Endodermal cell (in vitro differentiated cells): ENCODE results near the gene DEPDC1B. TPM values are rescaled to one million over a fixed set of nuclear protein-coding genes. Genes with fewer than 3 reads are reported as not detected.

Experiments
- DNase-seq: peaks from one replicate; pipeline ENCODE4 v3.0.0-alpha.2; 2017
- H3K27ac ChIP-seq: 2 replicates; pipeline ENCODE4 v1.5.1; 2013; ENCODE audit warnings: mild to moderate bottlenecking, low read depth, low read length, moderate library complexity
- H3K27me3 ChIP-seq: 2 replicates; pipeline ENCODE4 v1.6.1; 2013; ENCODE audit warnings: mild to moderate bottlenecking, low read length, moderate library complexity; ENCODE audit not compliant: insufficient read depth, control insufficient read depth, poor library complexity, severe bottlenecking
- H3K36me3 ChIP-seq: 2 replicates; pipeline ENCODE4 v1.7.0; 2013; ENCODE audit warnings: mild to moderate bottlenecking, low read length, moderate library complexity; ENCODE audit not compliant: control insufficient read depth, insufficient read depth
- H3K4me1 ChIP-seq: one replicate; pipeline ENCODE4 v1.7.0; 2013; ENCODE audit warnings: low read length; ENCODE audit not compliant: control insufficient read depth, insufficient read depth
- H3K4me3 ChIP-seq: 2 replicates; pipeline ENCODE4 v1.5.1; 2013; ENCODE audit warnings: mild to moderate bottlenecking, low read length, moderate library complexity
- H3K9ac ChIP-seq: 2 replicates; pipeline ENCODE4 v1.6.1; 2013; ENCODE audit warnings: mild to moderate bottlenecking, low read length, moderate library complexity; ENCODE audit not compliant: poor library complexity, severe bottlenecking; ENCODE audit errors: extremely low read depth
- H3K9me3 ChIP-seq: 2 replicates; pipeline ENCODE4 v1.6.1; 2013; ENCODE audit warnings: mild to moderate bottlenecking, low read length, moderate library complexity; ENCODE audit not compliant: control insufficient read depth
- H3K27ac Mint-ChIP-seq: 2 replicates; pipeline ENCODE4 v1.8.0; 2020; ENCODE audit warnings: mixed read lengths
- H3K27me3 Mint-ChIP-seq: 2 replicates; pipeline ENCODE4 v1.8.0; 2021; ENCODE audit warnings: mild to moderate bottlenecking, mixed read lengths; ENCODE audit not compliant: insufficient read depth
- H3K36me3 Mint-ChIP-seq: 2 replicates; pipeline ENCODE4 v1.8.0; 2020; ENCODE audit warnings: low read depth, mixed read lengths
- H3K4me1 Mint-ChIP-seq: 2 replicates; pipeline ENCODE4 v1.8.0; 2020; ENCODE audit warnings: mixed read lengths
- H3K4me3 Mint-ChIP-seq: 2 replicates; pipeline ENCODE4 v1.8.0; 2020; ENCODE audit warnings: mild to moderate bottlenecking, moderate library complexity, mixed read lengths
- H3K9me3 Mint-ChIP-seq: 2 replicates; pipeline ENCODE4 v1.8.0; 2020; ENCODE audit warnings: mild to moderate bottlenecking, mixed read lengths
- WGBS, 2 experiments: methylation state at CpG; one replicate each; pipeline versions ENCODE4 v1.1.5 to v1.1.7; 2013; ENCODE audit warnings: missing lambda C conversion rate in 2 of 2, mixed read lengths in 1 of 2; ENCODE audit not compliant: insufficient coverage in 1 of 2, insufficient read length in 1 of 2; 5-methylcytosine and 5-hydroxymethylcytosine counted together
- total RNA-seq, 2 donors: library from RNA; stranded (reverse); fragmentation: NEBNext Ultra II Directional in 1 of 2; extraction: Animal tissue kit (Norgen Biotek cat#: 25700) in 1 of 2; gene quantifications; 2 replicates in 1 of 2; 3 replicates in 1 of 2; pipeline ENCODE4 v1.2.1, GENCODE V29; 2021
- TF ChIP-seq, protein P1 (sequence below): fragments of 200-600 bp; sonication (generic); conservative IDR thresholded peaks from 2 replicates; pipeline ENCODE4 v1.5.0; 2021; ENCODE audit warnings: antibody characterized with exemption, mild to moderate bottlenecking

The DEPDC1B gene
- total RNA-seq, 2 donors from 2014 or later, result 32.2 to 42.1 TPM

DNA sequence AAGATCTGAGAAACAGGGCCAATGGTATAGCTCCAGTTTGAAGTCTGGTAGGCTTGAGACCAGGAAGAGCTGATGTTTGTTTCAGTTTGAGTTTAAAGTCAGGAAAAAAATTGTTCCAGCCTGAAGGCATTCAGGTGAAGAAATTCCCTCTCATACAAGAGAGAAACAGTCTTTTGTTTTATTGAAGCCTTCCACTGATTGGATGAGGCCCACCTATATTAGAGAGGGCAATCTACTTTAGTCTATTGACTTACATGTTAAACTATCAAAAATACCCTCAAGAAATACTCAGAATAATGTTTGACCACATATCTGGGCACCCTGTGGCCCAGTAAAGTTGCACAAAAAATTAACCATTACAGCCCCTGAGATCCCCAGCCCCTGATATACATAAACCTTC, 5.2 kb upstream of the DEPDC1B start:
- no peaks in the 10 kb centered on the region for H3K9me3 Mint-ChIP-seq
- no peak overlapping the region for H3K4me3 Mint-ChIP-seq
- no peaks in the 10 kb centered on the region for H3K9me3 ChIP-seq
- peaks cover 9% of the 10 kb centered on the region for H3K27me3 Mint-ChIP-seq
- H3K27me3 ChIP-seq, result peaks cover 13% of the 10 kb centered on the region
- H3K36me3 ChIP-seq, result no peaks in the 10 kb centered on the region
- no peak overlapping the region for H3K27ac ChIP-seq
- H3K9ac ChIP-seq, result no peak overlapping the region
- no peak overlapping the region for H3K4me3 ChIP-seq
- no peaks in the 10 kb centered on the region for H3K4me1 ChIP-seq
- H3K4me1 Mint-ChIP-seq, result peaks cover 8% of the 10 kb centered on the region
- no peak for DNase-seq
- no peaks in the 10 kb centered on the region for H3K36me3 Mint-ChIP-seq
- H3K27ac Mint-ChIP-seq, result no peak overlapping the region
- TF ChIP-seq, protein P1, sequence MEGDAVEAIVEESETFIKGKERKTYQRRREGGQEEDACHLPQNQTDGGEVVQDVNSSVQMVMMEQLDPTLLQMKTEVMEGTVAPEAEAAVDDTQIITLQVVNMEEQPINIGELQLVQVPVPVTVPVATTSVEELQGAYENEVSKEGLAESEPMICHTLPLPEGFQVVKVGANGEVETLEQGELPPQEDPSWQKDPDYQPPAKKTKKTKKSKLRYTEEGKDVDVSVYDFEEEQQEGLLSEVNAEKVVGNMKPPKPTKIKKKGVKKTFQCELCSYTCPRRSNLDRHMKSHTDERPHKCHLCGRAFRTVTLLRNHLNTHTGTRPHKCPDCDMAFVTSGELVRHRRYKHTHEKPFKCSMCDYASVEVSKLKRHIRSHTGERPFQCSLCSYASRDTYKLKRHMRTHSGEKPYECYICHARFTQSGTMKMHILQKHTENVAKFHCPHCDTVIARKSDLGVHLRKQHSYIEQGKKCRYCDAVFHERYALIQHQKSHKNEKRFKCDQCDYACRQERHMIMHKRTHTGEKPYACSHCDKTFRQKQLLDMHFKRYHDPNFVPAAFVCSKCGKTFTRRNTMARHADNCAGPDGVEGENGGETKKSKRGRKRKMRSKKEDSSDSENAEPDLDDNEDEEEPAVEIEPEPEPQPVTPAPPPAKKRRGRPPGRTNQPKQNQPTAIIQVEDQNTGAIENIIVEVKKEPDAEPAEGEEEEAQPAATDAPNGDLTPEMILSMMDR, result no peak

DNA sequence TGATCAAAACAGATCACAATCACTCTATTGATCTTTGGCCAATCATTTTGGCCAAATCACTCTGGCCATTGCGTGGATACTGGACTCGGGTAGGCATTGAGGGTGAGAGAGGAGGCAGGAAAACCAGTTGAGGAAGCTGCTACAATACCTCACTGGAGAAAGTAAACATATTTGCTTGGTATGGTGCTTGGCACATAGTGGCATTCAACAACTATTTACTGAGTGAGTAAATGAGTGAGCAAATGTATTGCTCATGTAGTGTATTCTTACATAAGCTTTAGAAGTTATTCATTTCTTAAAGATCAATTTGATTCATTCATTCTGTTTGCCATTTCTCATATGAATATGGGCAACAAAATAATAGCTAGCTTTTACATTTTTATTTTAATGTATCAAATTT, 4.0 kb upstream of the DEPDC1B start:
- no peaks in the 10 kb centered on the region for H3K36me3 Mint-ChIP-seq
- Histone ChIP-seq H3K4me1 (no peaks in the 10 kb centered on the region), H3K27me3 (peaks cover 13% of the 10 kb centered on the region), H3K9me3 (no peaks in the 10 kb centered on the region), H3K9ac (no peak overlapping the region), H3K4me3 (no peak overlapping the region), H3K27ac (no peak overlapping the region), H3K36me3 (no peaks in the 10 kb centered on the region)
- 90% methylated on average over 2 of the region's 2 CpGs; no CpG with 5 or more reads in 1 of the 2 experiments for WGBS, 2 experiments
- no peak overlapping the region for H3K27ac Mint-ChIP-seq
- H3K4me3 Mint-ChIP-seq, result no peak overlapping the region
- peaks cover 9% of the 10 kb centered on the region for H3K27me3 Mint-ChIP-seq
- TF ChIP-seq, protein P1, result no peak
- DNase-seq, result no peak
- H3K4me1 Mint-ChIP-seq, result peaks cover 10% of the 10 kb centered on the region
- no peaks in the 10 kb centered on the region for H3K9me3 Mint-ChIP-seq

- H3K27ac ChIP-seq, result no peak overlapping the region
- no peak for DNase-seq
- H3K4me3 ChIP-seq, result no peak overlapping the region
- H3K9ac ChIP-seq, result no peak overlapping the region
- Mint-ChIP-seq H3K4me3 (no peak overlapping the region), H3K4me1 (peaks cover 13% of the 10 kb centered on the region), H3K27me3 (peaks cover 9% of the 10 kb centered on the region), H3K9me3 (no peaks in the 10 kb centered on the region), H3K27ac (no peak overlapping the region), H3K36me3 (no peaks in the 10 kb centered on the region)
- no peaks in the 10 kb centered on the region for H3K9me3 ChIP-seq
- peaks cover 13% of the 10 kb centered on the region for H3K27me3 ChIP-seq
- H3K4me1 ChIP-seq, result no peaks in the 10 kb centered on the region
- TF ChIP-seq, protein P1, result no peak
- WGBS, 2 experiments, result 90 to 92% methylated on average over 3 to 8 of the region's 8 CpGs
- H3K36me3 ChIP-seq, result no peaks in the 10 kb centered on the region
These were observed 1.5 kb upstream of the DEPDC1B start for GRCh38 chr5:60701321-60701968.
